ENCODE data around the gene NEUROD2.

DNA sequence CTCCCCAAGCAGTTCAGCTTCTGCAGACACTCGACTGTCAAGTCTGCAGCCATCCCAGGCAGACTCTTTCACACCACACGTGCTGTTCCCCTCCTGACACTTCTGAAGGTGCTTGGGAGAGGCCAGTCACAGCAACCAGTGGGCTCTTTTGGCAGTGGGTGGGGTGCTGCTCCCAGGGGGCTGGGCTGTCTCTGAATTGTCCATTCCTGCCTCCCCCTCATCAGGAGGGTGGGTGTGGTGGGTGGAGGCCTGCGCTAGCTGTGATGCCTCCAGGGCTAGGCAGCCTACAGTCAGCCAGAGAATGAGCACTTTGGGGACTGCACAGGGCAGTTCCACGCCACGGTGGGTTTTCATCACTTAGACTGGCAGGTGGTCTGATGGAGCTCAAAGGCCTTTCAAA lies 39.5 kb upstream of the NEUROD2 start:
- TF ChIP-seq POLR2A (IDR thresholded peaks at IDR 0.05; ENCODE audit: low read depth, low read length) (no peak), POU2F2 (IDR thresholded peaks at IDR 0.05; ENCODE audit: low read depth, low read length) (no peak)
